ENCODE measurements around the gene DOCK9. TPM values are rescaled to one million over a fixed set of nuclear protein-coding genes. Genes with fewer than 3 reads are reported as not detected.

The DOCK9 gene
- total RNA-seq (2014; rRNA removed; shearing (Covaris generic); ENCODE audit: low replicate concordance) = 3.7 and 6.7 TPM in 2 replicates

DNA sequence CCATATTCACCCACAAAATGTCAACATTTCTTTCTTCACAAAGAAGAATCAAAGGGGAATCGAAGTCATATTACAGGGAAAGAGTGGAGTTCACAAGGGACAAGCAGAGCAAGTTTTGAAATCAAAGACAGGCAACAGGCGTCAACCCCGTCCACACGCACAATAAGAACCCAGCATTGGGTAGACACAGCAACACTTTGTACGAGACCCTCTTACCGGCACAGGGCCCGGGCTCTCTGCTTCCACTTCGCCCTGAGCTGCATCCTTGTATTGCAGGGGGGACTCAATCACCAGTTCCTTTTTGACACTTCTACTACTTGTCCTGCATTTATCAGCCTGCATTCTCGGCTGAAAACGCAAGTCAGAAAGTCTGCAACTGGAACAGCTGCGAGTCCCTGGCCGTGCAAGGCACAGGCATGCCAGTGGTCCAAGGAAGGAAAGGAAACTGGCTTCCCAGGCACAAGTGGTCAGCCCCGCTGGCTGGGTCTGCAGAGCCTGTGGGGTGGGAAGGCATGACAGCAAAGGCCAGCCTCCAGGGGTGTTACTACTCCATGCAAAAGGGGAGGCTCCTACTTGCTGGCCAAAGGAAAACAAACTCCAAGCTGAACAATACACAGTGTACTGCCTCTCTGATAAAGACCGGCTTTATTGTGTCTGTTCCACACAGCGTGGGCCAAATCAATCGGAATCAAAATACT, at the start of gene DOCK9:
TSS of gene DOCK9 (minus strand) at position 497 of the 698 bp plus-strand sequence. CDS start at position 342, 155 bp downstream.
- Histone ChIP-seq H3K27me3 (ENCODE audit: low read length) (no peaks in the 10 kb centered on the region), H3K27ac (ENCODE audit: low read length) (no peak within 1 kb of the TSS), H3K4me2 (ENCODE audit: low read depth, low read length, poor library complexity, severe bottlenecking) (no peak within 1 kb of the TSS), H3K79me2 (ENCODE audit: low read length) (no peaks in the 10 kb centered on the region), H3K9me2 (replicated peaks; ENCODE audit: insufficient read depth, low read length) (no peaks in the 10 kb centered on the region), H3K9ac (ENCODE audit: low read length) (no peak within 1 kb of the TSS), H3K4me3 (ENCODE audit: low read length) (no peak within 1 kb of the TSS), H2AFZ (ENCODE audit: low read length) (no peak within 1 kb of the TSS), H3K9me3 (ENCODE audit: low read length) (no peaks in the 10 kb centered on the region), H3K4me1 (ENCODE audit: low read length) (peaks cover 7% of the 10 kb centered on the region; the same call in 1 of the 2 replicates), H3K36me3 (ENCODE audit: insufficient read depth, low read length) (no peaks in the 10 kb centered on the region), H4K20me1 (ENCODE audit: insufficient read depth, low read depth, low read length) (0 out of 2 replicates have a peak, but pooled peaks cover 8% of the 10 kb centered on the region)
- DNase-seq = no peak

- Histone ChIP-seq H3K79me2 (ENCODE audit: low read length) (no peaks in the 10 kb centered on the region), H3K9me2 (replicated peaks; ENCODE audit: insufficient read depth, low read length) (no peaks in the 10 kb centered on the region), H3K4me1 (ENCODE audit: low read length) (peaks cover 39% of the 10 kb centered on the region), H3K9me3 (ENCODE audit: low read length) (no peaks in the 10 kb centered on the region), H3K27me3 (ENCODE audit: low read length) (no peaks in the 10 kb centered on the region), H3K9ac (ENCODE audit: low read length) (no peak overlapping the region), H3K36me3 (ENCODE audit: insufficient read depth, low read length) (no peaks in the 10 kb centered on the region), H2AFZ (ENCODE audit: low read length) (no peak overlapping the region), H3K4me2 (ENCODE audit: low read depth, low read length, poor library complexity, severe bottlenecking) (no peak overlapping the region), H3K4me3 (ENCODE audit: low read length) (no peak overlapping the region), H3K27ac (ENCODE audit: low read length) (no peak overlapping the region), H4K20me1 (ENCODE audit: insufficient read depth, low read depth, low read length) (peaks cover 3% of the 10 kb centered on the region; the same call in 1 of the 2 replicates)
- DNase-seq = no peak
Observed at GRCh38 chr13:99027260-99027659, 49.4 kb upstream of the DOCK9 start.

- Histone ChIP-seq H3K79me2 (ENCODE audit: low read length) (no peaks in the 10 kb centered on the region), H2AFZ (ENCODE audit: low read length) (no peak overlapping the region), H3K4me1 (ENCODE audit: low read length) (peaks cover 30% of the 10 kb centered on the region), H3K4me2 (ENCODE audit: low read depth, low read length, poor library complexity, severe bottlenecking) (no peak overlapping the region), H3K27ac (ENCODE audit: low read length) (no peak overlapping the region), H3K9me3 (ENCODE audit: low read length) (no peaks in the 10 kb centered on the region), H3K9ac (ENCODE audit: low read length) (no peak overlapping the region), H3K36me3 (ENCODE audit: insufficient read depth, low read length) (no peaks in the 10 kb centered on the region), H3K9me2 (replicated peaks; ENCODE audit: insufficient read depth, low read length) (no peaks in the 10 kb centered on the region), H4K20me1 (ENCODE audit: insufficient read depth, low read depth, low read length) (no peaks in the 10 kb centered on the region), H3K27me3 (ENCODE audit: low read length) (no peaks in the 10 kb centered on the region), H3K4me3 (ENCODE audit: low read length) (no peak overlapping the region)
- DNase-seq = no peak
Observed at GRCh38 chr13:99022941-99023340, 45.1 kb upstream of the DOCK9 start.

DNA sequence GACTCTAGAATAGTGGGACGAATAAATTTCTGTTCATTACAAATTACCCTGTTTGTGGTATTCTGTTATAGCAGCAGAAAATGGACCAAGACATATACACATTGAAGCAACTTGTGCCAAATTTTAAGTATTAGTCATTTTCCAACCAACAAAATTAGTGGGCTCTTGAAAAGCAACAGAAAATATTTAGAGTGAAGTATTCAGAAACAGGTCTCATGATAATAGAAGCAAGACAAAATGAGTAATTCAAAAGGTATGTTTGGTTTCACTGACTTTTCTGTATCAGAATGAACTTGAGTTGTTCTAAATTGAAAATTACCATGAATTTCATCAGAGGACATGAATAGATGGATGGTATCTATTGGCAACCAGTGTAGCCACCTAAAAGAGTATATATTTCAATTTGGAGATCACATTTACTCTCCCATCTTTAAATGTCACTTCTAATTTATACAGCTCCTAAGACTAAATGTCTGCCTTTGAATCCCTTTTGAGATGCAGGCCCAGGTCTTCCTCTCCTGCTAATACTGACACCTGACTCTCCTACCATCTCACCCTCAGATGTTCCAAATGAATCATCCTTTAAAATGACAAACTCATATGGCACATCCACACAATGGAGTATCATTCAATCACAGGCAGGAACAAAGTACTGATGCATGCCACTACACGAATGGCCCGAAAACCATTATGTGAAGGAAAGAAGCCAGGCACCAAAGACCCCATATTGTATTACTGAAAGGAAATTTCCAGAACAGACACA, 40.7 kb upstream of the DOCK9 start:
- Histone ChIP-seq H3K4me2 (ENCODE audit: low read depth, low read length, poor library complexity, severe bottlenecking) (no peak overlapping the region), H3K4me1 (ENCODE audit: low read length) (peaks cover 14% of the 10 kb centered on the region), H3K27ac (ENCODE audit: low read length) (no peak overlapping the region), H3K36me3 (ENCODE audit: insufficient read depth, low read length) (no peaks in the 10 kb centered on the region), H3K79me2 (ENCODE audit: low read length) (no peaks in the 10 kb centered on the region), H2AFZ (ENCODE audit: low read length) (no peak overlapping the region), H3K4me3 (ENCODE audit: low read length) (no peak overlapping the region), H3K9me3 (ENCODE audit: low read length) (no peaks in the 10 kb centered on the region), H4K20me1 (ENCODE audit: insufficient read depth, low read depth, low read length) (no peaks in the 10 kb centered on the region; the same call in 1 of the 2 replicates), H3K27me3 (ENCODE audit: low read length) (no peaks in the 10 kb centered on the region), H3K9ac (ENCODE audit: low read length) (no peak overlapping the region), H3K9me2 (replicated peaks; ENCODE audit: insufficient read depth, low read length) (no peaks in the 10 kb centered on the region)
- no peak for DNase-seq

GRCh38 chr13:99015606-99016490, 38.0 kb upstream of the DOCK9 start:
- no peaks in the 10 kb centered on the region for H3K36me3 ChIP-seq (ENCODE audit: insufficient read depth, low read length)
- no peaks in the 10 kb centered on the region for H3K79me2 ChIP-seq (ENCODE audit: low read length)
- H3K27ac ChIP-seq (ENCODE audit: low read length) = no peak overlapping the region
- no peaks in the 10 kb centered on the region for H3K9me3 ChIP-seq (ENCODE audit: low read length)
- no peaks in the 10 kb centered on the region for H3K9me2 ChIP-seq (replicated peaks; ENCODE audit: insufficient read depth, low read length)
- H3K4me2 ChIP-seq (ENCODE audit: low read depth, low read length, poor library complexity, severe bottlenecking) = no peak overlapping the region
- no peaks in the 10 kb centered on the region for H3K27me3 ChIP-seq (ENCODE audit: low read length)
- DNase-seq = no peak
- peaks cover 6% of the 10 kb centered on the region for H3K4me1 ChIP-seq (ENCODE audit: low read length)
- no peak overlapping the region for H2AFZ ChIP-seq (ENCODE audit: low read length)
- H4K20me1 ChIP-seq (ENCODE audit: insufficient read depth, low read depth, low read length) = no peaks in the 10 kb centered on the region; the same call in 1 of the 2 replicates
- H3K9ac ChIP-seq (ENCODE audit: low read length) = no peak overlapping the region
- H3K4me3 ChIP-seq (ENCODE audit: low read length) = no peak overlapping the region

- Histone ChIP-seq H3K4me3 (ENCODE audit: low read length) (no peak overlapping the region), H3K9me2 (replicated peaks; ENCODE audit: insufficient read depth, low read length) (no peaks in the 10 kb centered on the region), H3K4me2 (ENCODE audit: low read depth, low read length, poor library complexity, severe bottlenecking) (no peak overlapping the region), H4K20me1 (ENCODE audit: insufficient read depth, low read depth, low read length) (no peaks in the 10 kb centered on the region; the same call in 1 of the 2 replicates), H3K9me3 (ENCODE audit: low read length) (no peaks in the 10 kb centered on the region), H3K9ac (ENCODE audit: low read length) (no peak overlapping the region), H3K27me3 (ENCODE audit: low read length) (no peaks in the 10 kb centered on the region), H3K79me2 (ENCODE audit: low read length) (no peaks in the 10 kb centered on the region), H2AFZ (ENCODE audit: low read length) (no peak overlapping the region), H3K27ac (ENCODE audit: low read length) (no peak overlapping the region), H3K36me3 (ENCODE audit: insufficient read depth, low read length) (no peaks in the 10 kb centered on the region), H3K4me1 (ENCODE audit: low read length) (peaks cover 6% of the 10 kb centered on the region)
- no peak for DNase-seq
Observed at GRCh38 chr13:99014522-99014921, 36.7 kb upstream of the DOCK9 start.

- no peak overlapping the region for H3K4me2 ChIP-seq (ENCODE audit: low read depth, low read length, poor library complexity, severe bottlenecking)
- H3K27me3 ChIP-seq (ENCODE audit: low read length) = no peaks in the 10 kb centered on the region
- no peak overlapping the region for H3K9ac ChIP-seq (ENCODE audit: low read length)
- H3K4me3 ChIP-seq (ENCODE audit: low read length) = no peak overlapping the region
- no peaks in the 10 kb centered on the region for H3K9me3 ChIP-seq (ENCODE audit: low read length)
- no peaks in the 10 kb centered on the region for H3K79me2 ChIP-seq (ENCODE audit: low read length)
- H3K4me1 ChIP-seq (ENCODE audit: low read length) = peaks cover 6% of the 10 kb centered on the region
- H3K36me3 ChIP-seq (ENCODE audit: insufficient read depth, low read length) = no peaks in the 10 kb centered on the region
- H2AFZ ChIP-seq (ENCODE audit: low read length) = no peak overlapping the region
- H3K27ac ChIP-seq (ENCODE audit: low read length) = no peak overlapping the region
- DNase-seq = no peak
- no peaks in the 10 kb centered on the region; the same call in 1 of the 2 replicates for H4K20me1 ChIP-seq (ENCODE audit: insufficient read depth, low read depth, low read length)
- H3K9me2 ChIP-seq (replicated peaks; ENCODE audit: insufficient read depth, low read length) = no peaks in the 10 kb centered on the region
Observed at GRCh38 chr13:99013951-99014350, 36.1 kb upstream of the DOCK9 start.

Measured in Karpas-422 (cell line).